Subcutaneous abdominal adipose tissue (tissue), 5 donors: ENCODE measurements around the gene FAM89B.
A peak's percentile ranks its signal among the peaks of the same experiment; 100 is the strongest.

Experiments
- H3K27ac ChIP-seq: one replicate; pipeline ENCODE4 v1.7.0; 2013; ENCODE audit warnings: low read depth, mild to moderate bottlenecking, inconsistent platforms, low read length, moderate library complexity
- H3K27me3 ChIP-seq, 5 donors: one replicate each; pipeline ENCODE4 v1.7.0; 2013; ENCODE audit warnings: low read length in 5 of 5, inconsistent platforms in 1 of 5; ENCODE audit not compliant: control insufficient read depth in 5 of 5, insufficient read depth in 4 of 5
- H3K36me3 ChIP-seq, 5 donors: one replicate each; pipeline ENCODE4 v1.7.0; 2013; ENCODE audit warnings: low read length in 5 of 5; ENCODE audit not compliant: control insufficient read depth in 5 of 5, insufficient read depth in 5 of 5
- H3K4me1 ChIP-seq, 5 donors: one replicate each; pipeline ENCODE4 v1.7.0; 2013; ENCODE audit warnings: low read length in 5 of 5, mild to moderate bottlenecking in 3 of 5, moderate library complexity in 1 of 5; ENCODE audit not compliant: control insufficient read depth in 5 of 5, insufficient read depth in 5 of 5
- H3K4me3 ChIP-seq, 5 donors: one replicate each; pipeline ENCODE4 v1.7.0; 2013; ENCODE audit warnings: low read length in 5 of 5, low read depth in 1 of 5
- H3K9ac ChIP-seq, 5 donors: one replicate each; pipeline ENCODE4 v1.7.0; 2013; ENCODE audit warnings: low read length in 5 of 5, mild to moderate bottlenecking in 4 of 5, moderate library complexity in 3 of 5
- H3K9me3 ChIP-seq, 5 donors: one replicate each; pipeline ENCODE4 v1.7.0; 2013; ENCODE audit warnings: low read length in 5 of 5; ENCODE audit not compliant: control insufficient read depth in 5 of 5
- donor health status: healthy.
- donor health status: healthy.
- donor health status: healthy.
- donor health status: healthy.
- donor health status: healthy.

Gene FAM89B

GRCh38 chr11:65598258-65598699, 25.9 kb downstream of the FAM89B start:
- peaks cover 0 to 24% (median 20%) of the 10 kb centered on the region in 5 donors for H3K4me1 ChIP-seq
- no peak overlapping the region for H3K9ac ChIP-seq
- H3K27me3 ChIP-seq = no peaks in the 10 kb centered on the region
- H3K9me3 ChIP-seq = no peaks in the 10 kb centered on the region
- no peak overlapping the region for H3K27ac ChIP-seq
- no peak overlapping the region for H3K4me3 ChIP-seq
- H3K36me3 ChIP-seq = peaks cover 0 to 64% (median 40%) of the 10 kb centered on the region in 5 donors

GRCh38 chr11:65599216-65599954, 27.0 kb downstream of the FAM89B start:
- Histone ChIP-seq H3K27ac (no peak overlapping the region), H3K4me3 (no peak overlapping the region), H3K9ac (no peak overlapping the region), H3K4me1 (peaks cover 0 to 13% (median 11%) of the 10 kb centered on the region in 5 donors), H3K27me3 (no peaks in the 10 kb centered on the region), H3K36me3 (peaks cover 0 to 71% (median 48%) of the 10 kb centered on the region in 5 donors), H3K9me3 (no peaks in the 10 kb centered on the region)

GRCh38 chr11:65599955-65600246, 27.6 kb downstream of the FAM89B start:
- Histone ChIP-seq H3K27me3 (no peaks in the 10 kb centered on the region), H3K9me3 (no peaks in the 10 kb centered on the region), H3K36me3 (peaks cover 0 to 76% (median 53%) of the 10 kb centered on the region in 5 donors), H3K9ac (no peak overlapping the region), H3K4me1 (peaks cover 0 to 12% (median 11%) of the 10 kb centered on the region in 5 donors), H3K27ac (no peak overlapping the region), H3K4me3 (no peak overlapping the region)

DNA sequence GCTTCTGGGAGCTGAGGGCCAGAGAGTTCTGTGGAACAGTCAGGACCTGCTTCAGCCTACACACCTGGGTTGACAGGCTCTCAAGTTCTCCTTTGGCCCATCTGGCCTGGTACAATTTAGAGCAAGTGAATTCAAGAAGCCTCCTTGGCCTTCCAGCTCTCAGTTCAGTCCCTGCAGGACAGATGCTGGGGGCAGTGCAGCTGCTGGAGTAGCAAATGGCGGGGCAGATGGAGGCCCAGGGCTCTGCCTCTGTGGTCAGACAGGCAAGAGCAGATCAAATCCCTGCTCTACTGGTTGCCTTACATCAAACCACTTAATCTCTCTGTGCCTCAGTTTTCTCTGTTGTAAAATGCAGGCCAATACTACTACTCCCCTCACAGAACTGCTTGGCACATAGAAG, 31.9 kb downstream of the FAM89B start:
- Histone ChIP-seq H3K27ac (no peak overlapping the region), H3K27me3 (no peaks in the 10 kb centered on the region), H3K36me3 (peaks cover 0 to 88% (median 61%) of the 10 kb centered on the region in 5 donors), H3K4me1 (peaks cover 0 to 25% (median 16%) of the 10 kb centered on the region in 5 donors), H3K9ac (no peak overlapping the region), H3K4me3 (no peak overlapping the region), H3K9me3 (no peaks in the 10 kb centered on the region)

- Histone ChIP-seq H3K9ac (peak overlapping the region in 2 of 5 donors; percentile 57 to 62), H3K27ac (peak overlapping the region; percentile 90), H3K4me3 (peak overlapping the region in 4 of 5 donors; percentile 24 to 54 (median 34)), H3K36me3 (peaks cover 0 to 77% (median 55%) of the 10 kb centered on the region in 5 donors), H3K4me1 (peaks cover 0 to 52% (median 44%) of the 10 kb centered on the region in 5 donors), H3K9me3 (no peaks in the 10 kb centered on the region), H3K27me3 (no peaks in the 10 kb centered on the region)
Observed at GRCh38 chr11:65606876-65607613, 34.7 kb downstream of the FAM89B start.

GRCh38 chr11:65607614-65608426, 35.5 kb downstream of the FAM89B start:
- no peaks in the 10 kb centered on the region for H3K9me3 ChIP-seq
- peak overlapping the region in 3 of 5 donors; percentile 24 to 54 (median 40) for H3K4me3 ChIP-seq
- H3K4me1 ChIP-seq = peaks cover 4 to 60% (median 51%) of the 10 kb centered on the region in 5 donors
- H3K27me3 ChIP-seq = no peaks in the 10 kb centered on the region
- H3K9ac ChIP-seq = peak overlapping the region in 1 of 5 donors; percentile 1
- peak overlapping the region; percentile 41 for H3K27ac ChIP-seq
- H3K36me3 ChIP-seq = peaks cover 0 to 78% (median 62%) of the 10 kb centered on the region in 5 donors

GRCh38 chr11:65609229-65609628, 36.9 kb downstream of the FAM89B start:
- Histone ChIP-seq H3K9me3 (no peaks in the 10 kb centered on the region), H3K4me3 (peak overlapping the region in 1 of 5 donors; percentile 89), H3K36me3 (peaks cover 0 to 70% (median 53%) of the 10 kb centered on the region in 5 donors), H3K4me1 (peaks cover 4 to 70% (median 61%) of the 10 kb centered on the region in 5 donors), H3K9ac (peak overlapping the region in 1 of 5 donors; percentile 81), H3K27ac (peak overlapping the region; percentile 91), H3K27me3 (no peaks in the 10 kb centered on the region)

GRCh38 chr11:65609665-65610064, 37.3 kb downstream of the FAM89B start:
- Histone ChIP-seq H3K9me3 (no peaks in the 10 kb centered on the region), H3K9ac (peak overlapping the region in 1 of 5 donors; percentile 81), H3K27ac (peak overlapping the region; percentile 91), H3K27me3 (no peaks in the 10 kb centered on the region), H3K4me1 (peaks cover 4 to 74% (median 64%) of the 10 kb centered on the region in 5 donors), H3K4me3 (peak overlapping the region in 2 of 5 donors; percentile 10 to 89), H3K36me3 (peaks cover 0 to 65% (median 49%) of the 10 kb centered on the region in 5 donors)

DNA sequence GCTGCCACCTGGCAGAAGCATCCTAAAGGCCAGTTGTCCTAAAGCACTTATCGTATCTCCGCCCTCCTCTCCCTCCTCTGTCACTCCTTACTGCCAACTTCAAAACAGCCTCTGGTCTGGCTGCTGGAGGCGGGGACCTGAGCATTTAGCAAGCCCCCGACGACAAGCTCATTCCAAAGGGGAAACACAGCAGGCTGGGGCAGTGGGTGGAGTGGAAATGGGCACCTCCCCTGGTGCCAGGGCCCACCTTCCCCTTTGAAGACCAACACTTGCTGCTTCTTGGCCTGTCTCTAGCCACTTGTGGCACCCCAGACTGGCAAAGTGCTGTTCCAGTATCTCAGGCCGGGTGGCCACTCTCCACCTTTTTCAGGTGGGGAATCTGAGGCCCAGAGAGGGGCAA, 38.1 kb downstream of the FAM89B start:
- peak overlapping the region in 4 of 5 donors; percentile 17 to 95 (median 84) for H3K4me3 ChIP-seq
- peaks cover 0 to 58% (median 42%) of the 10 kb centered on the region in 5 donors for H3K36me3 ChIP-seq
- H3K27me3 ChIP-seq = no peaks in the 10 kb centered on the region
- H3K9ac ChIP-seq = peak overlapping the region in 4 of 5 donors; percentile 5 to 90 (median 49)
- H3K27ac ChIP-seq = peak overlapping the region; percentile 91
- no peaks in the 10 kb centered on the region for H3K9me3 ChIP-seq
- peaks cover 4 to 78% (median 67%) of the 10 kb centered on the region in 5 donors for H3K4me1 ChIP-seq
